ENCODE results near the gene CCDC15.

CCDC15 gene

GRCh38 chr11:124942466-124943253 is 11.3 kb upstream of the CCDC15 start:
- no peak overlapping the region for H3K4me3 ChIP-seq (ENCODE audit: low read length)
- TF ChIP-seq, protein P1, sequence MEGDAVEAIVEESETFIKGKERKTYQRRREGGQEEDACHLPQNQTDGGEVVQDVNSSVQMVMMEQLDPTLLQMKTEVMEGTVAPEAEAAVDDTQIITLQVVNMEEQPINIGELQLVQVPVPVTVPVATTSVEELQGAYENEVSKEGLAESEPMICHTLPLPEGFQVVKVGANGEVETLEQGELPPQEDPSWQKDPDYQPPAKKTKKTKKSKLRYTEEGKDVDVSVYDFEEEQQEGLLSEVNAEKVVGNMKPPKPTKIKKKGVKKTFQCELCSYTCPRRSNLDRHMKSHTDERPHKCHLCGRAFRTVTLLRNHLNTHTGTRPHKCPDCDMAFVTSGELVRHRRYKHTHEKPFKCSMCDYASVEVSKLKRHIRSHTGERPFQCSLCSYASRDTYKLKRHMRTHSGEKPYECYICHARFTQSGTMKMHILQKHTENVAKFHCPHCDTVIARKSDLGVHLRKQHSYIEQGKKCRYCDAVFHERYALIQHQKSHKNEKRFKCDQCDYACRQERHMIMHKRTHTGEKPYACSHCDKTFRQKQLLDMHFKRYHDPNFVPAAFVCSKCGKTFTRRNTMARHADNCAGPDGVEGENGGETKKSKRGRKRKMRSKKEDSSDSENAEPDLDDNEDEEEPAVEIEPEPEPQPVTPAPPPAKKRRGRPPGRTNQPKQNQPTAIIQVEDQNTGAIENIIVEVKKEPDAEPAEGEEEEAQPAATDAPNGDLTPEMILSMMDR (IDR thresholded peaks at IDR 0.05; ENCODE audit: insufficient read depth, low read depth, low read length, missing control alignments), result no peak
- DNase-seq (ENCODE audit: low read depth), result no peak

- TF ChIP-seq, protein P1 (IDR thresholded peaks at IDR 0.05; ENCODE audit: insufficient read depth, low read depth, low read length, missing control alignments), result no peak
- H3K4me3 ChIP-seq (ENCODE audit: low read length), result no peak overlapping the region
- no peak for DNase-seq (ENCODE audit: low read depth)
Observed at GRCh38 chr11:124943254-124943616, 10.8 kb upstream of the CCDC15 start.

DNA sequence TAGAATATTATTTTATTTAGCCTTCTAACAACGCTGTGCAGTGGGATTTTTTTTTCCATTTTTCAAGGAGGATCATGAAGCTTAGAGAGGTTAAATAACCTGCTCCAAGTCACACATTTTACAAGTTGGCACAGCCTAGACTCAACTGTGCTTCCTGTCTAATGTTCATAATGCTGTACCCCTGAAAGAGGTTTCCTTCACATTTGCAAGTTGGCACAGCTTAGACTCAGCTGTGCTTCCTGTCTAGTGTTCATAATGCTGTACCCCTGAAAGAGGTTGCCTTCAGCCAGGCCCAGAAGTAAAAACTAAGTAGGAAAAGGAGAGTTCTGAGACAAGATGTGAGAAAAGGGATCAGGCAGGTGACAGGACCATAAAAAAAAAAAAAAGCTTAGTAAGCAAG is 10.3 kb upstream of the CCDC15 start:
- DNase-seq (ENCODE audit: low read depth), result no peak
- H3K4me3 ChIP-seq (ENCODE audit: low read length), result no peak overlapping the region
- TF ChIP-seq, protein P1 (IDR thresholded peaks at IDR 0.05; ENCODE audit: insufficient read depth, low read depth, low read length, missing control alignments), result no peak

DNA sequence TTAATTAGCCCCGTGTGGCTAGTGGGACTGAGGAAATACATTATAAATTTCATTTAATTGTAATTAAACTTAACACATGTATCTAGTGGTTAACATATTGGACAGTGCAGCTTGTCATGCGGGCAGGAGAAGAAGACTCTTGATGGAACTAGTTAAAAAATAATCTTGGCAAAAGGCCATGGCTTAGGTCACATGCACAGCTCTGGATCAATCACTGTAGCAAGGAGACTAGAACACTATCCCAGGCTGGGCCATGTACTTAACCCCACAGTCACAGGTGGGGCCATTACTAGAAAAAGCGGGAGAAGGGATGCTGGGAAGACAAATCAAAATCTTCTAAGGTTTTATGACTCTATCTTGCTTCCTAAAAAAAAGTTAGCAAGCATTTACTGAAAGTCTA is 9.4 kb upstream of the CCDC15 start:
- TF ChIP-seq, protein P1 (IDR thresholded peaks at IDR 0.05; ENCODE audit: insufficient read depth, low read depth, low read length, missing control alignments), result no peak
- no peak overlapping the region for H3K4me3 ChIP-seq (ENCODE audit: low read length)
- DNase-seq (ENCODE audit: low read depth), result no peak

DNA sequence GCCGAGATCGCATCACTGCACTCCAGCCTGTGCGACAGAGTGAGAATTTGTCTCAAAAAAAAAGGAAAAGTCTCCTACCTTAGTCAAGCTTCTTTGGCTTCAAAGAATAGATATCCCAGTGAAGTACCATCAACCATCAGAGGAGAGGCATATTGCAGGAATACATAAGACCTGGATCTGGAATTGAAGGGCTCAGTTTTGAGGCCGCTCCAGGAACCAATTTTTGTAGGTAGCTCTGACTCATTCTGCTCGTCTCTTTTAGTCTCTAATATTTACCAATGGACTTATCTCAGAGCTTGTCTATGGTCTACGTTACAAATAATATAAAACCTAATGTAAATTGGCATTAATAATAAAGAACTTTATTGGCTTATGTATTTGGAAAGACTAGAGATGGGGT is 8.2 kb upstream of the CCDC15 start:
- peak; percentile 9 for DNase-seq (ENCODE audit: low read depth)
- no peak overlapping the region for H3K4me3 ChIP-seq (ENCODE audit: low read length)
- TF ChIP-seq, protein P1 (IDR thresholded peaks at IDR 0.05; ENCODE audit: insufficient read depth, low read depth, low read length, missing control alignments), result no peak

- TF ChIP-seq, protein P1 (IDR thresholded peaks at IDR 0.05; ENCODE audit: insufficient read depth, low read depth, low read length, missing control alignments), result no peak
- no peak overlapping the region for H3K4me3 ChIP-seq (ENCODE audit: low read length)
- DNase-seq (ENCODE audit: low read depth), result peak; percentile 66
Observed at GRCh38 chr11:124946735-124947141, 7.3 kb upstream of the CCDC15 start.

Data from epithelial cell of esophagus (primary cell).